ENCODE measurements around the gene PPARG. TPM values are rescaled to one million over a fixed set of nuclear protein-coding genes. Genes with fewer than 3 reads are reported as not detected.

The PPARG gene
- total and polyA plus RNA-seq, 2 of the 13 experiments (the other 11 are each of a cell fraction or from before 2014, with no cell fraction given) = 13.9 to 58.3 TPM

DNA sequence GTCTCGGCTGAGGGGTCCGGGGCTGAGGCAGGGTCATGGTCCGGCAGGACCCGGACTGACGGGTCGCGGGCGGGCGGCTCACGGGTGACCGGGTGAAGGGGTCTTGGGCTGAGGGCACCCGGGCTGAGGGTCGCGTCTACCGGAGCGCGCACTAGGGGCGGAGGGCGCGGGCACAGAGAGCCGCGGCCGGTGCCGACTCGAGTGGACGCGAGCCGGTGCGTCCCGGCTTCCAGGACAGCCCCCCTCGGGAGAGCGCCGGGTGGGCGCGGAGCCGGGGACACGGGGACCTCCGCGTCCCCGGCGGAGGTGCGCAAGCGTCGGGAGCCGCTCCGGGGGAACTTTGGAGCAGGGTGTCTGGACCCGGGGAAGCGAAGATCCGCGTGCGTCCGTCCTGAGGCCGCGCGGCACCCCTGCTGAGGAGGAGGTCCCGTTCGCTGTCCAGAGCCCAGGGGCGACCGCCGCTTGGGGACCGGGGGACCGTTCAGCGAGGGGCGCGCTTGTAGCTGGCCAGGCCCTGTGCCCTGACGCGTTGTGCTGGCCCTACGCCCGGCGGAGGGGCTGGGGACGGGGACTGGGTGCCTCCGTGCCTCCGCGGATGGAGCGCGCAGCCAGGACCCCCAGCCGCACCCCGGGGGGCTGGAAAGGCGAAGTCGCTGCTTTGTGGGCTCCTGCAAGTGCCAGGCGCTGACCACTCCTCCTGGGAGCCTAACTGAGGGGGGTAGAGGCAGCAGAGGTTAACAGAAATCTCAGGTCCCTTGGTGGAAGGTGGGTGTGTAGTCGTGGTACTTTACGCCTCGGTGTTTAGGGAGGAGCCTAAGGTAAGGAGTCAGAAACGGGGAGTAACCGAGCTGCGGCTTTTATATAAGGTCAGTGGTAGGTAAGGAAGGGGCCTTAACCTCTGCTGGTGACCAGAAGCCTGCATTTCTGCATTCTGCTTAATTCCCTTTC lies at the start of gene PPARG (continued):
- TF ChIP-seq ZNF138 (CRISPR knock-in tag; IDR thresholded peaks at IDR 0.05; ENCODE audit: low read depth) = no peak
- TF ChIP-seq DMAP1 (CRISPR knock-in tag; IDR thresholded peaks at IDR 0.05) = 0 out of 2 replicates have a peak, but pooled peaks have one; percentile 37
- no peak for TF ChIP-seq DNMT1 (CRISPR knock-in tag; IDR thresholded peaks at IDR 0.05)
- no peak for TF ChIP-seq SP5 (CRISPR knock-in tag; IDR thresholded peaks at IDR 0.05; ENCODE audit: borderline replicate concordance, low read depth)
- TF ChIP-seq, protein P1, sequence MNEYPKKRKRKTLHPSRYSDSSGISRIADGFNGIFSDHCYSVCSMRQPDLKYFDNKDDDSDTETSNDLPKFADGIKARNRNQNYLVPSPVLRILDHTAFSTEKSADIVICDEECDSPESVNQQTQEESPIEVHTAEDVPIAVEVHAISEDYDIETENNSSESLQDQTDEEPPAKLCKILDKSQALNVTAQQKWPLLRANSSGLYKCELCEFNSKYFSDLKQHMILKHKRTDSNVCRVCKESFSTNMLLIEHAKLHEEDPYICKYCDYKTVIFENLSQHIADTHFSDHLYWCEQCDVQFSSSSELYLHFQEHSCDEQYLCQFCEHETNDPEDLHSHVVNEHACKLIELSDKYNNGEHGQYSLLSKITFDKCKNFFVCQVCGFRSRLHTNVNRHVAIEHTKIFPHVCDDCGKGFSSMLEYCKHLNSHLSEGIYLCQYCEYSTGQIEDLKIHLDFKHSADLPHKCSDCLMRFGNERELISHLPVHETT (CRISPR knock-in tag; conservative IDR thresholded peaks at IDR 0.05) = no peak
- TF ChIP-seq YEATS2 (CRISPR knock-in tag; IDR thresholded peaks at IDR 0.05; ENCODE audit: borderline replicate concordance) = no peak
- TF ChIP-seq, protein P2, sequence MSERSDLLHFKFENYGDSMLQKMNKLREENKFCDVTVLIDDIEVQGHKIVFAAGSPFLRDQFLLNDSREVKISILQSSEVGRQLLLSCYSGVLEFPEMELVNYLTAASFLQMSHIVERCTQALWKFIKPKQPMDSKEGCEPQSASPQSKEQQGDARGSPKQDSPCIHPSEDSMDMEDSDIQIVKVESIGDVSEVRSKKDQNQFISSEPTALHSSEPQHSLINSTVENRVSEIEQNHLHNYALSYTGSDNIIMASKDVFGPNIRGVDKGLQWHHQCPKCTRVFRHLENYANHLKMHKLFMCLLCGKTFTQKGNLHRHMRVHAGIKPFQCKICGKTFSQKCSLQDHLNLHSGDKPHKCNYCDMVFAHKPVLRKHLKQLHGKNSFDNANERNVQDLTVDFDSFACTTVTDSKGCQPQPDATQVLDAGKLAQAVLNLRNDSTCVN (CRISPR knock-in tag; IDR thresholded peaks at IDR 0.05; ENCODE audit: borderline replicate concordance) = no peak
- TF ChIP-seq MTA1 (CRISPR knock-in tag; IDR thresholded peaks at IDR 0.05; ENCODE audit: borderline replicate concordance) = peak; percentile 65; the same call in 1 of the 2 replicates
- TF ChIP-seq, protein P3, sequence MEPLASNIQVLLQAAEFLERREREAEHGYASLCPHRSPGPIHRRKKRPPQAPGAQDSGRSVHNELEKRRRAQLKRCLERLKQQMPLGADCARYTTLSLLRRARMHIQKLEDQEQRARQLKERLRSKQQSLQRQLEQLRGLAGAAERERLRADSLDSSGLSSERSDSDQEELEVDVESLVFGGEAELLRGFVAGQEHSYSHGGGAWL (CRISPR knock-in tag; IDR thresholded peaks at IDR 0.05) = peak; percentile 79
- TF ChIP-seq ZNF12 (CRISPR knock-in tag; IDR thresholded peaks at IDR 0.05) = no peak
- TF ChIP-seq, protein P4, sequence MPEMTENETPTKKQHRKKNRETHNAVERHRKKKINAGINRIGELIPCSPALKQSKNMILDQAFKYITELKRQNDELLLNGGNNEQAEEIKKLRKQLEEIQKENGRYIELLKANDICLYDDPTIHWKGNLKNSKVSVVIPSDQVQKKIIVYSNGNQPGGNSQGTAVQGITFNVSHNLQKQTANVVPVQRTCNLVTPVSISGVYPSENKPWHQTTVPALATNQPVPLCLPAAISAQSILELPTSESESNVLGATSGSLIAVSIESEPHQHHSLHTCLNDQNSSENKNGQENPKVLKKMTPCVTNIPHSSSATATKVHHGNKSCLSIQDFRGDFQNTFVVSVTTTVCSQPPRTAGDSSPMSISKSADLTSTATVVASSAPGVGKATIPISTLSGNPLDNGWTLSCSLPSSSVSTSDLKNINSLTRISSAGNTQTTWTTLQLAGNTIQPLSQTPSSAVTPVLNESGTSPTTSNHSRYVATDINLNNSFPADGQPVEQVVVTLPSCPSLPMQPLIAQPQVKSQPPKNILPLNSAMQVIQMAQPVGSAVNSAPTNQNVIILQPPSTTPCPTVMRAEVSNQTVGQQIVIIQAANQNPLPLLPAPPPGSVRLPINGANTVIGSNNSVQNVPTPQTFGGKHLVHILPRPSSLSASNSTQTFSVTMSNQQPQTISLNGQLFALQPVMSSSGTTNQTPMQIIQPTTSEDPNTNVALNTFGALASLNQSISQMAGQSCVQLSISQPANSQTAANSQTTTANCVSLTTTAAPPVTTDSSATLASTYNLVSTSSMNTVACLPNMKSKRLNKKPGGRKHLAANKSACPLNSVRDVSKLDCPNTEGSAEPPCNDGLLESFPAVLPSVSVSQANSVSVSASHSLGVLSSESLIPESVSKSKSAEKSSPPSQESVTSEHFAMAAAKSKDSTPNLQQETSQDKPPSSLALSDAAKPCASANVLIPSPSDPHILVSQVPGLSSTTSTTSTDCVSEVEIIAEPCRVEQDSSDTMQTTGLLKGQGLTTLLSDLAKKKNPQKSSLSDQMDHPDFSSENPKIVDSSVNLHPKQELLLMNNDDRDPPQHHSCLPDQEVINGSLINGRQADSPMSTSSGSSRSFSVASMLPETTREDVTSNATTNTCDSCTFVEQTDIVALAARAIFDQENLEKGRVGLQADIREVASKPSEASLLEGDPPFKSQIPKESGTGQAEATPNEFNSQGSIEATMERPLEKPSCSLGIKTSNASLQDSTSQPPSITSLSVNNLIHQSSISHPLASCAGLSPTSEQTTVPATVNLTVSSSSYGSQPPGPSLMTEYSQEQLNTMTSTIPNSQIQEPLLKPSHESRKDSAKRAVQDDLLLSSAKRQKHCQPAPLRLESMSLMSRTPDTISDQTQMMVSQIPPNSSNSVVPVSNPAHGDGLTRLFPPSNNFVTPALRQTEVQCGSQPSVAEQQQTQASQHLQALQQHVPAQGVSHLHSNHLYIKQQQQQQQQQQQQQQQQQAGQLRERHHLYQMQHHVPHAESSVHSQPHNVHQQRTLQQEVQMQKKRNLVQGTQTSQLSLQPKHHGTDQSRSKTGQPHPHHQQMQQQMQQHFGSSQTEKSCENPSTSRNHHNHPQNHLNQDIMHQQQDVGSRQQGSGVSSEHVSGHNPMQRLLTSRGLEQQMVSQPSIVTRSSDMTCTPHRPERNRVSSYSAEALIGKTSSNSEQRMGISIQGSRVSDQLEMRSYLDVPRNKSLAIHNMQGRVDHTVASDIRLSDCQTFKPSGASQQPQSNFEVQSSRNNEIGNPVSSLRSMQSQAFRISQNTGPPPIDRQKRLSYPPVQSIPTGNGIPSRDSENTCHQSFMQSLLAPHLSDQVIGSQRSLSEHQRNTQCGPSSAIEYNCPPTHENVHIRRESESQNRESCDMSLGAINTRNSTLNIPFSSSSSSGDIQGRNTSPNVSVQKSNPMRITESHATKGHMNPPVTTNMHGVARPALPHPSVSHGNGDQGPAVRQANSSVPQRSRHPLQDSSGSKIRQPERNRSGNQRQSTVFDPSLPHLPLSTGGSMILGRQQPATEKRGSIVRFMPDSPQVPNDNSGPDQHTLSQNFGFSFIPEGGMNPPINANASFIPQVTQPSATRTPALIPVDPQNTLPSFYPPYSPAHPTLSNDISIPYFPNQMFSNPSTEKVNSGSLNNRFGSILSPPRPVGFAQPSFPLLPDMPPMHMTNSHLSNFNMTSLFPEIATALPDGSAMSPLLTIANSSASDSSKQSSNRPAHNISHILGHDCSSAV (CRISPR knock-in tag; IDR thresholded peaks at IDR 0.05; ENCODE audit: borderline replicate concordance) = no peak
- TF ChIP-seq TBL1XR1 (IDR thresholded peaks at IDR 0.05; ENCODE audit: borderline replicate concordance, low read length, partially characterized antibody) = no peak
- TF ChIP-seq EZH2 (conservative IDR thresholded peaks at IDR 0.05; ENCODE audit: low read depth, low read length) = no peak
- no peak for TF ChIP-seq ZNF614 (CRISPR knock-in tag; IDR thresholded peaks at IDR 0.05; ENCODE audit: borderline replicate concordance)
- TF ChIP-seq ZNF383 (CRISPR knock-in tag; IDR thresholded peaks at IDR 0.05; ENCODE audit: borderline replicate concordance) = no peak

Data from HepG2 (cell line).